ENCODE data around the gene MAML2.

Gene MAML2

GRCh38 chr11:95984072-95984471, 358.9 kb downstream of the MAML2 start:
- DNase-seq (ENCODE audit: low spot score) = no peak

GRCh38 chr11:95977534-95978174, 365.3 kb downstream of the MAML2 start:
- no peak for DNase-seq (ENCODE audit: low spot score)
- no peak for TF ChIP-seq CTCF (IDR thresholded peaks at IDR 0.05; ENCODE audit: extremely low read depth, missing control alignments)

More at GRCh38 chr11:95984072-95984471, 358.9 kb downstream of the MAML2 start:
- no peak for TF ChIP-seq CTCF (IDR thresholded peaks at IDR 0.05; ENCODE audit: extremely low read depth, missing control alignments)

- no peak for DNase-seq (ENCODE audit: low spot score)
- no peak for TF ChIP-seq CTCF (IDR thresholded peaks at IDR 0.05; ENCODE audit: extremely low read depth, missing control alignments)
These were observed 366.4 kb downstream of the MAML2 start for GRCh38 chr11:95976550-95976949.

GRCh38 chr11:95975343-95975742, 367.7 kb downstream of the MAML2 start:
- TF ChIP-seq CTCF (IDR thresholded peaks at IDR 0.05; ENCODE audit: extremely low read depth, missing control alignments) = no peak
- DNase-seq (ENCODE audit: low spot score) = no peak

- TF ChIP-seq CTCF (IDR thresholded peaks at IDR 0.05; ENCODE audit: extremely low read depth, missing control alignments) = no peak
- no peak for DNase-seq (ENCODE audit: low spot score)
These were observed 370.9 kb downstream of the MAML2 start for GRCh38 chr11:95972060-95972459.

GRCh38 chr11:95968585-95968984, 374.4 kb downstream of the MAML2 start:
- no peak for DNase-seq (ENCODE audit: low spot score)
- no peak for TF ChIP-seq CTCF (IDR thresholded peaks at IDR 0.05; ENCODE audit: extremely low read depth, missing control alignments)

GRCh38 chr11:95964281-95964680, 378.7 kb downstream of the MAML2 start:
- TF ChIP-seq CTCF (IDR thresholded peaks at IDR 0.05; ENCODE audit: extremely low read depth, missing control alignments) = no peak
- DNase-seq (ENCODE audit: low spot score) = no peak

Measured in GM20000 (cell line).